ENCODE data around the gene CTSK.
A peak's percentile ranks its signal among the peaks of the same experiment; 100 is the strongest.
"Not testable (repeated sequence)": the region's sequence is repeated elsewhere in the genome, so short reads cannot be mapped to it uniquely, and the experiment has no call there.

The CTSK gene

DNA sequence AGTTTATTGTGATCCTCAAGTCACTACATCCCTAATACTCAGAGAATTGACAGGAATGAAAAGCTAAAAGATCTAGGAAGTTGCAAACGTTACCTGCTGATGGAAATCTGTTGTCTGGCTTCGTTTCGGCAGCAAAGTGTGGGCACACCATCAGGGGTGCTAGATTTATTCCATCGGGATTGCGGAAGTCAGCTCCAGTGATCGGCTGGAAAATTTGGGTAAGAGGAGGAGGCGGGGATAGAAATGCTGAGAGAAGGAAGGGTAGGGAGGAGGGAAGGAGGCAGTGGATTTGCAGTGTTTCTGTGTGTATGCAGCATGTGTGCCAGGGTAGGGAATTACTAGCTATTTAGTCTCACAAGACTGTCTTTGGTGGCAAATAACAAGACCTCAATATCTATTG, at the start of gene CTSK:
TSS of gene CTSK (minus strand) at position 140 of the 400 bp plus-strand sequence. CDS start 1,455 bp downstream, outside the sequence.
- DNase-seq (ENCODE audit: low spot score) = no peak

DNA sequence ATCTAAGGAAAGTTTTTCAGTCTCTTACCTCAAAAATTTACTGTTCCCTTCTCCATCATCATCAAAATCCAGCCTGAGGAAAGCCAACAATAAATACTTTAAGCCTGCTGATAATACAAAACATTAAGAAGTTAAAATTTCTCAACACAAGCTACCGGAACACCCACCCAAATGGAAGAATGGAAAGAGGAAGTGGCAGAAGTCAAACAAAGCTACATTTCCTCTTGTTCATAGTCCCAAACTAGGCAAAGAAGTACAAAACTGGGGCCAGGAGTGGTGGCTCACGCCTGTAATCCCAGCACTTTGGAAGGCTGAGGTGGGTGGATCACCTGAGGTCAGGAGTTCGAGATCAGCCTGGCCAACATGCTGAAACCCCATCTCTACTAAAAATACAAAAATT, 44.7 kb upstream of the CTSK start:
- DNase-seq (ENCODE audit: low spot score) = not testable (repeated sequence)

DNA sequence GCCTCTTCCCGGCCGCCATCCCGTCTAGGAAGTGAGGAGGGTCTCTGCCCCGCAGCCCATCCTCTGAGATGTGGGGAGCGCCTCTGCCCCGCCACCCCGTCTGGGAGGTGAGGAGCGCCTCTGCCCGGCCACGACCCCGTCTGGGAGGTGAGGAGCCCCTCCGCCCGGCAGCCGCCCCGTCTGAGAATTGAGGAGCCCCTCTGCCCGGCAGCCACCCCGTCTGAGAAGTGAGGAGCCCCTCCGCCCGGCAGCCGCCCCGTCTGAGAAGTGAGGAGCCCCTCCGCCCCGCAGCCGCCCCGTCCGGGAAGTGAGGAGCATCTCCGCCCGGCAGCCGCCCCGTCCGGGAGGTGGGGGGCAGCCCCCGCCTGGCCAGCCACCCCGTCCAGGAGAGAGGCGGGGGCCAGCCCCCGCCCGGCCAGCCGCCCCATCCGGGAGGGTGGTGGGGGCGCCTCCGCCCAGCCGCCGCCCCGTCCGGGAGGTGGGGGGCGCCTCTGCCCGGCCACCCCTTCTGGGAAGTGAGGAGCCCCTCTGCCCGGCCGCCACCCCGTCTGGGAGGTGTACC, 42.8 kb upstream of the CTSK start:
- not testable (repeated sequence) for DNase-seq (ENCODE audit: low spot score)

DNA sequence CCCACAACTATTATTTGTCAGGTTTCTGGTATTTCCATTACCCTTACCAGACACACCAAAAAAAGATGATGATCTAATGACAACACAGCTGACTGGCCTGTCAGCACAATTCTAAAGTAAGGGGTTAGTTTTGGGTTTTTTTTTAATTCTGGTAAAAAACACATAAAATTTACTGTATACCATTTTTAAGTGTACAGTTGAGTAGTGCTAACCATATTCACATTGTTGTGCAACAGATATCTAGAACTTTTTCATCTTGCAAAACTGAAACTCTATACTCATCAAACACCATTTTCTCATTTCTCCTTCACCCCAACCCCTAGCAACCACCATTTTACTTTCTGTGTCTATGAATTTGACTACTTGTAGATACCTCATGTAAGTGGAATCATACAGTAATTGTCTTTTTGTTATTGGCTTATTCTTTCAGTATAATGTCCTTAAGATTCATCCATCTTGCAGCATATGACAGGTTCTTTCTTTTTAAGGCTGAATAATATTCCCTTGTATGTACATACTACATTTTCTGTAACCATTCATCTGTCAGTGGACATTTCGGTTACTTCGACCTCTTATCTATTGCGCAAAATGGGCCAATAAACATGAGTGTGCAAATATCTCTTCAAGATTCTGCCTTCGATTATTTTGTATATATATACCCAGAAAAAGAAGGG, 38.5 kb upstream of the CTSK start:
- no peak for DNase-seq (ENCODE audit: low spot score)

DNA sequence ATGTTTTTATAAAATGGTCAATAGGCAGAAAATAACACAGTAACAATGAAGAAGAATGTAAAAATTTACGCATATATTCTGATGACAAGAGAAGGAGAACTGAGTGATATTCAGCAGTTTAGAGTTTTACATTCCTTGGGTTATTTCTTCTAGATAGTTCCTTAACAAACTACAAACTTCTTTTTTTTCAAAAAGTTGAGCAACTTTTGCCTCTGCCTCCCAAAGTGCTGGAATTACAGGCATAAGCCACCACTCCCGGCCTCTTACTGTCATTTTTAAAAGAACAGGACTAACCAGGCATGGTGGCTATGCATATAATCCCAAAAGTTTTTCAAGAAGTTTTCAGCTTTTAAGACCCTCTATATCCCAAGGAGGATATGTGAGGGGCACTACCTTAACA, 35.4 kb upstream of the CTSK start:
- no peak for DNase-seq (ENCODE audit: low spot score)

DNA sequence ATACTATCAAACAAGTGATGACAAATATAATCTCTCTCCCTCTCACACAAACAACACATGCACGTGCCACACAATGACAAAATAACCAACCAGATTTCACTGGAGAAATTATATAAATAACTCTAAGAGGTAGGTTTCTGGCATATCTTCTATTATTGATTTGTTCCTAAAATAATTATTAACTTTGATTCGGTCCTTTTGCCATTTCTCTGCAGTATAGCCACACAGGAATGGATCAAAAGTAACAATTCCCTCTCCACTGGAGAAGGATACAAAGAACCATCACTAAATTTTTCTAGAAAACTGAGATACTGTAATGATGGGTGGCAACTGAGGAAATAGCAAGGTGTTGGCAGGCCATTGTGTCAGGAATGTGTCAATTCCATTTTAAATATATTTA, 34.9 kb upstream of the CTSK start:
- DNase-seq (ENCODE audit: low spot score) = no peak

DNA sequence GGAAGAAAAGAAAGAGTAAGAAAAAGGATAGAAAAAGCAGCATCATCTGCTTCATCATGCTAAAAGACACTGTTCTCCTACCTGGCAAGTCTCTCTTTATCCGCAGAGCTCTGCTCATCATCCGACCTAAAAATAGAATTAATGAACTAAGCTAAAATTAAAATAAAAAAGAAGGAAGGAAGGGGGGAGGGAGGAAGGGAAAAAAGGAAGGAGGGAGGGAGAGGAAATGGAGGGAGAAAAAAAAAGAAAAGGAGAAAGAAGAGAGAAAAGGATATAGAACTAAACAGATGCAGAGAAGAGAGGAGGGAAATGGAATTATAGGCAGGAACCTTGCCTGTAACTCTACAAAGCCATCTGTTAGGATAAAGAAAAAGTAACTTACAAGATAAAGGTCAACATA, 34.3 kb upstream of the CTSK start:
- DNase-seq (ENCODE audit: low spot score) = no peak

DNA sequence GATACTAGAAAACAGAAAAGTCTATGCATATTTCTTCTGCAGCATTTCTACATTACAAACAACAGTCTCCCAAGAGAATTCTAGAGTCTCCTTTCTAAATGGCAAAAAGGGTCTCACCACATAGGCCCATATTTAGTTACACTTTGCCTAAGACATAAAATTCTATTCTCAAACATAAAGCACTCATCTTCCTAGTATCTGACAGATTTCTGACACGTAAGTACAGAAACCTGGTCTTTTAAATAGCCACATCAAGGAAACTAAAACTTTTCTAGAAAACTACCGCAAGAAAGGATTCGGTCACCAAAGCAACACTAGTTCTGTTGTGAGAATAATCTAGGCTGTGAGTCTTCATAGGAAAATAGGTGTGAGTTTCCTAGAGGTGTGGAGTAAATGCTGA, 33.6 kb upstream of the CTSK start:
- DNase-seq (ENCODE audit: low spot score) = no peak

DNA sequence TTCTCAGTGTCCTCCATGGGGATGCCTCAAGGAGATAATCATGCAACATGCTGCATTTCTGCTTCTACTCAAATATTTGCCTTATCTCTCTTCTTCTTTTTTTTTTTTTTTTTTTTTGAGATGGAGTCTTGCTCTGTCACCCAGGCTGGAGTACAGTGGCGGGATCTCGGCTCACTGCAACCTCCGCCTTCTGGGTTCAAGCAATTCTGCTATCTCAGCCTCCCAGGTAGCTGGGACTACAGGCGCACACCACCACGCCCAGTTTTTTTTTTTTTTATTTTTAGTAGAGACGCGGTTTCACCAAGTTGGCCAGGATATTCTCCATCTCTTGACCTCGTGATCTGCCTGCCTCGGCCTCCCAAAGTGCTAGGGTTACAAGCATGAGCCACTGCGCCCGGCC, 32.8 kb upstream of the CTSK start:
- not testable (repeated sequence) for DNase-seq (ENCODE audit: low spot score)

DNA sequence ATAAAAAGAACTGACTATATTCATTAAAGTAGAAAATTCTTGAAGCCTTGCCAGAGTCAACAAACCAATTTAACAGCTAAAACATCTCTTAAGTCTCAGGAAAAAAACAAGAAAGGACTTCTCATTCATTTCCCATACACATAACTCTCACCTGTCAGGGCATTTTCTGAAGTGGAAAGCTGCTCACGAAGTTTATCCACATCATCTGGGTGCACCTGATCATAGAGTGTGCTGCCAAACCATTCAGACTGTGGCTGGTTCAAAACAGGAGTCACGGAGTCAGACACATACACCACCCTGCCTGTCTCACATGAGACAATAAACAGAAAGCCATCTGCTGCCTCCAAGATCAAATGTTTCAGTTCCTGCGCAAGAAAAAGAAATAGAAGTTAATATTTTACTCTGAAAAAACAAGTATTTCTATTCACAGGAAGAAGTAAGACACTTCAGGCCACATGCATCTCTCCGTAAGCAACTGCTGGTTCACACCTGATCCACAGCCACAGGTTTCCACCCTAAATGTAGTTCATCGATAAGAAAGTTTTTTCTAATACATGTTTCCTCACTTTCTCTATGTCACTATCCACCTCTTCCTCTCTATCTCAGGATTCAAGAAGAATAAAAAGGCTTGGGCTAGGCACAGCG, 28.2 kb upstream of the CTSK start:
- DNase-seq (ENCODE audit: low spot score) = no peak

DNA sequence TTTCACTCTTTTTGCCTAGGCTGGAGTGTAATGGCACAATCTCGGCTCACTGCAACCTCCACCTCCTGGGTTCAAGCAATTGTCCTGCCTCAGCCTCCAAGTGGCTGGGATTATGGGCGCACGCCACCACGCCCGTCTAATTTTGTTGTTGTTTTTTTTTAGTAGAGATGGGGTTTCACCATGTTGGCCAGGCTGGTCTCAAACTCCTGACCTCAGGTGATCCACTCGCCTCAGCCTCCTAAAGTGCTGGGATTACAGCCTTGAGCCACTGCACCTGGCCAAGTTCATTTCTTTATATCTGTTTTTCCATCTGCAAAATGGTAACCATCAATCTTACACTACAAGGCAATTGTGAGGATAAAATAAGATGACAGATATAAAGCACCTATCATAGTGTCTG, 25.9 kb upstream of the CTSK start:
- DNase-seq (ENCODE audit: low spot score) = not testable (repeated sequence)

DNA sequence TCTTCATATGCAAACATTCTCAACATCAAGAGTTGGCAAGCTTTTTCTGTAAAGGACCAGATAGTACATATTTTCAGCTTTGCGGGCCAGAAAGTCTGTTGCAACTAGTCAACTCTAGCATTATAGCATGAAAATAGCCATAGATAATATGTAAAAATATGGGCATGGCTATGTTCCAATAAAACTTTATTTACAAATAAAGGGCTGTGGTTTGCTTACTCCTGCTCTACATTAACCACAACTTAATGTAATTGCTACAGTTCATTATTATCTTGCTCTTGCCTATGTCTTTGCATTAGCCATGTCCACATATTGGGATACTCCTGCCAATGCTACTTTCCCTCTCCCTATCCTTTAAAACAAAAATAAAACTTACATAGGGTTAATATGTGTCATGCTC, 24.5 kb upstream of the CTSK start:
- DNase-seq (ENCODE audit: low spot score) = no peak

DNA sequence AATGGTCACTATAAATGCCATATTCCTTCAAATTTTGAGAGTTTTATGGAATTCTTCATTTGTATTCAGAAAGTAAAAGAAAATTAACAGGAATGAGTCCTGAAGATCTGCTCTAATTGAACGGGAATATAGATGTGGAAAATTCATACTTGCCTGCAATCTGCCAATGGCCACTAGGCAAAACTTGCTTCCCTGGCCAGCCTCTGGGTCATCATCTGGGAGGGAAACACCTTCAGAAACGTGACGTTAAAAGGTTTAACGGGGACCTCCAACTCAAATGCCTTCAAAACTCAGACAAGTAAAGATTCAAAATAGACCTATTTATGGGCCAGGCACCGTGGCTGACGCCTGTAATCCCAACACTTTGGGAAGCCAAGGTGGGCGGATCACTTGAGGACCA, 21.7 kb upstream of the CTSK start:
- DNase-seq (ENCODE audit: low spot score) = no peak

DNA sequence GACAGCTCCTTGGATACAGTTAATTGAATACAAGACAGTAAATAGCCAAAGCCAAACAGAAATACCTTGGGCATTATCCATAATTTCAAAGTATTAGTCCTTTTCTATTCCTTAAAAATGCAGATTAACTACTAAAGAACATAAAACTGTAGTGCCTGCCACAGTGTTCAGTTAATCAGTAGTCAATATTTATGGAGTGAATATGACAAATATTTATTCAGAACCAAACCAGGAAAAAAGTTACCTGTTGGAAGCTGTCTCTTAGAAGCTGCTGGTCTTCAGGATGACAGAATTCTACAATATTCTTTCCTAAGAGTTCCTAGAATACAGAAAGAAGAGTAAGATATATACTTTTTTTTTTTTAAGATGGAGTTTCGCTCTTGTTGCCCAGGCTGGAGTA, 18.2 kb upstream of the CTSK start:
- no peak for DNase-seq (ENCODE audit: low spot score)

DNA sequence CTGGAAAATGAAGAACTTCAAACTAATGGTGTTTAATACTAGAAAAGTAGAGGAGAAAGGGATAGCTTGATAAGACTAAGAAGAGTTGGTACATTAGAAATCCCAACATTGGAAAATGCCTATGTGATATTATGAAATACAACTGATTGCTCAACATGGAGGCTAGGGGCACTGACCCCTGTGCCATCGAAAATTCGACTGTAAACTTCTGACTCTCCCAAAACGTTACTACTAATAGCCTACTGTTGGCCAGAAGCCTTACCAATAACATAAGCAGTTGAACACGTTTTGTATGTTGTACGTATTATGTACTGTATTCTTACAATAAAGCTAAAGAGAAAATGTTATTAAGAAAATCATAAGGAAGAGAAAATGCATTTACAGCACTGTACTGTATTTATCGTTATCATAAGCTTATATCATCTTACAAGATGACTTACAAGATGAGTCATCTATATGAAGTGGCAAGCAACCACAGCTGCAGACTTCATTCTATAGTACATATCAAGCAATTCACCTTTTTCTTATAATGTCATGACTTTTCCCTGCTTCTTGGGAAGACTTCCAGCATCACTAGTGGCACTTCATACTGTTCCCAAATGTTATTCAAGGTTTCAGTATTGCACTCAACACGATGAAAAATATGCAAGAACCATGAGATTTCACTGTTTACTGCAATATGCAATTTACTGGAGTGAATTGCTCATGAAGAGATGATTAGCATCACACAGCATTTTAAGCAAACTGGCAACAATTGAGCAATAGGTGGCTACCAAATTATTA, 12.9 kb upstream of the CTSK start:
- no peak for DNase-seq (ENCODE audit: low spot score)

DNA sequence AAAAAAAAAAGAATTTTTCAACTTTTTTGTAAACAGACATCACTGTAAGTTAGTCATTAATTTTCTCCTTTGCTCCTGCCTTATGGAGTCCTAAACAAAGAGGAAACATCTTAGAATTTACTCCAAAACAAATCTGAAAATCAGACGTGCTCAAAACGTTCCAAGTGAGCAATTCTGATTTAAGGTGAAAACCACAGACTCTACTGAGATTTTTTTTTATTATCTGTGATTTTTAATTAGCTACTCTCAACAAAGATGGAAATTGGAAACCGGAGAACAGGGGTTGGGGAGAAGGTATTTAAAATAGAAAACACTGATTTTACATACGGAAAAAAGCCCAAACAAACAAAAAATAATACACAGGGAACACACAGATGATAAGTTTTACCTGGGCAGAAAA, 7.8 kb upstream of the CTSK start:
- DNase-seq (ENCODE audit: low spot score) = no peak

DNA sequence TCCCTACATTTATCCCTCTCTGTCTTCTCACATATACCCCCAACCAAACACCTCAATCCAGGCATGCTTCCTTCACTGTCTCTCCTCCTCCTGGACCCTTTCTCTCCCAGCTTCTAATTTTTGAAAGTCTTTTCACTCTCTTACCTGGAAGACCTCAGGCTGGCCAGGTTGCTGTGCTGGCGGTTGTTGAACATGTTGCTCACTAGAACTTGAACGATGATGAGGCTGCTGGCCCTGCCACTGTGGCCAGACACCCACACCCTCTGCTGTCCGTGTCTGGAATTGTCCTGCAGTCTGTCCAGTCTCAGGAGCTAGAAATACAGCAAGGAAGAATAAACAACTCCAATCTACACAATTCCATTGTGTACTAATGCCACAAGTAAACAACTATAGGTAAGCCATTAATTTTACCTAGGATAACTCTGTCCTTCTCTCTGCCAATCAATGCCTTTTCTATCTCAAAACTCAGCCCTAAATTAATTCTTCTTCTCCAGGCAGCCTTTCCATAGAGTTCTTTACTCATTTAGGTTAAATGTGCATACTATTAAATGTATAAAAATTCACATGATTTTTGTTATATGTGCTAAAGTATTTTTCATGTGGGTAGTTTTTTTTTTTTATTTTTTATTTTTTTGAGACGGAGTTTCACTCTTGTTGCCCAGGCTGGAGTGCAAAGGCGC, 5.1 kb upstream of the CTSK start:
- DNase-seq (ENCODE audit: low spot score) = peak; percentile 51

DNA sequence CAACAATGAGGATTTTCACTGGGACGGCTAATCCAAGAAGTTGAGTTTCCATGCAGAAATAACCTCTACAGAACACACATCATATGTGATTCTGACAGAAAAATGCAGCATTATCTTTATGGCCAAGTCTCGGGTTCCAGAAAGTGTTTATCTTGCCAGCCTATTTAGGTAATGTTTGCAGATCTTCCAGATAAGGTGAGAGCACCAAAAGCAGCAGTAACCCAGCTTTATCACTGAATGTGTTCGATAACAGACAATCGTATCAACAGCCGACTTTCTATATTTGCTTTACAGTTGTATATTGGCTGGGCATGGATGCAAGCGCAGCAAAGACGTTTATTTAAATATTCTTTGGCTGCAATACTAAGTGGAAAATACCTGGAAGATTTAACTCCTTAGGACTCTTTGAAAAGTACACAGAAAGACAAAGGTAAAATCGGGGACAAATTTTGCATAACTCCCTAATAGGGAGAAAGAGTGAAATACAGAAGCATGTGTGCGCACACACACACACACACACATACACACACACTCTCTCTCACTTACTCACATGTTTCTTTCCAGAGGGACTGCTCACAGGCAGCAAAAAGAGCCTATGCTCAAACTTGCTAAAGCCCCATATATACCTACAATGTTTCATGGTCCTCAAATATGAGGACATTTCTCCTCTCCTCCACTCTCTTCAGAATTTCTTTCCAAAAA, 3.0 kb upstream of the CTSK start:
- no peak for DNase-seq (ENCODE audit: low spot score)

DNA sequence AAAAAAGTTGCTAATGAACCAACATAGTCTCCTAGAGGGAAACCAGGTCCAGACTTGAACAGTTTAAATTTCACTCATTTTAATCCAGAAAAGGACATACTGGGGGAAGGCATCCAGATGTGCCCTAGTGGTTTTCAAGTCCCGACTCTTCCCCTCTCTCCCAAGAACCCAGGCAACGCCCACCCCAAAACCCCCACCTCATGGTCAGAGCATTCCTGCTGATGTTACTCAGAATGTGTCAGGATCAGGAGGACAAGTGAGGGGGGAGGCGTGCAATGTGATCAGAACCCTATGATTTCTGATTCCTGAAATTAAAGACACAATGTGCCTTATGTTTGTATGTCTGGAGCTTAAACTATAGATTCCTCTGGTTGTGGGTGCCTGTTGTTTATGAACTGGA, 1.6 kb upstream of the CTSK start:
- DNase-seq (ENCODE audit: low spot score) = no peak

DNA sequence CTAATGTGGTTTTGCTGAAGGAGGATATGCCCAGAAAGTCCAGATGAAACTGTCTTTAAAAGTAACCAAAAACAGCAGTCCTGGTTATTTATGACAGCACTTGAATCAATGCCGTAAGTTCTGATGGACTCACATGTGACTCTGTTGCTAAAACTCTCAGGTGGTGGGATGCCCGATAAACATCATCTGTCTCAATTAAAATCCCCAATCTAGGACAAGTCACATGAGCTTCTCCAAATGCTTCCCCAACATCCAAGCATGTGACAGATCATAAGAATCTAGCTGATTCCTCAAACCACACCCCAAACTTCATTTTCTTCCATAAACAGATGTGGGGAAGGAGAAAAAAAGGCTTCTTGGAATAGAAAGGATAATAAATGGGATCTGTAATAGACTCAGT, 786 bp upstream of the CTSK start:
- DNase-seq (ENCODE audit: low spot score) = no peak

DNA sequence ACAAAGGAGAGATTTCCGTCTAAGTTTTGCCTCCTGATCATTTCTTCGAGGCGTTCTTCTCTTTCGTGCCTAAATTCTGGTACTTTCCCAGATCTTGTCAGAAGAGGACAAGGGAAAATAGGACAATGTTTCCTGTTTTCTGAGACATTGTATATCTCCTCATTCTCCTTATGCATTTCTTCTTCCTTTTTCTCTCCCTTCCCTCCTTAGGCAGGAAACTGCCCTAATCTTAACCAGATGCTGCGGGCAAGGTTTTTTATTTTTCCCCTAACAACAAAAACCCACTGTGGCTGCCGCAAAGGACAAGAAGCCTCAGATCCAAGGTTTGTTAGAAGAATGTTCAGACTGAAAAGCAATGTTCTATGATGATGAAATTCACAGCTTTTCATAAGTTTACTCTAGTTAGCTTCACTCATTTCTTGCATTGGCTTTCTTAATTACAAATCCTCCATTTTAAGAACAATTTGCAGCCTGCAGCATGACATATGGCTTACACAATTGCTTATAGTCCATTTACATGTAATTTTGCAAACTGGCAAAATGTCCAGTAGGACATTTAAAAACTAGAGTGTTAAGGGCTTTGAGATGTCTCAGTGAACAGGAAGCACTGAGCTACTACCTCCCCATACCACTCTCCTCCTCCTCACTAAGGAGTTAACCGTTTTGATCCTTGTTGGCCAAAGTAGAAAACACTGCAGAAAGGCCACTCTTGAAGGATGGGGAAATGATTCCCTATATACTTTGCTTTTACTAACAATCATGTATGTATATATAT, 624 bp downstream of the CTSK start:
- DNase-seq (ENCODE audit: low spot score) = no peak

All from COLO829 (cell line).